GM12878 (cell line): Measurements from ENCODE around the gene MBD6. TPM values are rescaled to one million over a fixed set of nuclear protein-coding genes. Genes with fewer than 3 reads are reported as not detected.

Experiments used
- ATAC-seq: fragments of 200-7000 bp; cut with Tn5 transposase; 3 replicates; pipeline ENCODE4 v1.9.1; 2020; ENCODE audit warnings: mild to moderate bottlenecking, moderate library complexity
- BruUV-seq: library from RNA; stranded (reverse); fragments of 400-500 nt; replicated peaks from 2 replicates; lab custom pipeline; 2021; lab: Mats Ljungman, UMichigan
- CTCF ChIA-PET: fragments of 300-600 bp; sonication (Branson Sonifier 250); formaldehyde crosslinking; extraction: SDS; loops from one replicate; lab custom pipeline; 2021; ENCODE audit warnings: inconsistent platforms; lab: Yijun Ruan, JAX
- POLR2A ChIA-PET: fragments of 350-600 bp; formaldehyde crosslinking; extraction: SDS; loops from one replicate; lab custom pipeline; 2021; ENCODE audit warnings: inconsistent platforms; lab: Charles Lee
- RAD21 ChIA-PET: fragments of 300-600 bp; sonication (Branson Sonifier 250); formaldehyde crosslinking; loops from one replicate; lab custom pipeline; 2023; ENCODE audit warnings: antibody characterized with exemption; ENCODE audit not compliant: unreplicated experiment; lab: Charles Lee
- SMC1A ChIA-PET: fragments of 300-600 bp; sonication (Branson Sonifier 250); formaldehyde crosslinking; loops from one replicate; lab custom pipeline; 2023; ENCODE audit not compliant: unreplicated experiment, uncharacterized antibody; lab: Charles Lee
- DNase-seq: peaks from one replicate; pipeline ENCODE4 v3.0.0-alpha.2; 2011; ENCODE audit warnings: low read depth, low spot score
- FAIRE-seq: peaks from 3 replicates; lab custom pipeline; 2011; peaks lifted over from hg19 to GRCh38; lab: Jason Lieb, UNC
- H2AFZ ChIP-seq: 2 replicates; pipeline ENCODE4 v1.6.0; 2011; ENCODE audit warnings: low read depth, low read length, control low read depth; ENCODE audit not compliant: control insufficient read depth
- H3K27ac ChIP-seq: 2 replicates; pipeline ENCODE4 v1.5.1; 2011; ENCODE audit warnings: control low read depth; ENCODE audit not compliant: control insufficient read depth, insufficient read depth
- H3K27me3 ChIP-seq, 2 experiments: replicated peaks in 1 of 2; 2 replicates each; pipeline versions ENCODE4 v1.6.0 to v1.6.1; 2011; ENCODE audit warnings: low read length in 1 of 2; ENCODE audit not compliant: control insufficient read depth in 2 of 2, insufficient read depth in 2 of 2
- H3K36me3 ChIP-seq, 2 experiments: 2 replicates each; pipeline ENCODE4 v1.5.1; 2011; ENCODE audit warnings: low read length in 1 of 2; ENCODE audit not compliant: control insufficient read depth in 2 of 2, insufficient read depth in 2 of 2
- H3K4me1 ChIP-seq: 2 replicates; pipeline ENCODE4 v1.6.1; 2011; ENCODE audit warnings: mild to moderate bottlenecking, low read length, moderate library complexity, mixed read lengths; ENCODE audit not compliant: control insufficient read depth, insufficient read depth
- H3K4me2 ChIP-seq: 2 replicates; pipeline ENCODE4 v1.6.0; 2011; ENCODE audit warnings: control low read depth; ENCODE audit not compliant: control insufficient read depth, insufficient read depth
- H3K4me3 ChIP-seq: fragments of 200-600 bp; sonication (generic); 2 replicates; pipeline ENCODE4 v1.5.1; 2016
- H3K79me2 ChIP-seq: 2 replicates; pipeline ENCODE4 v1.6.0; 2011; ENCODE audit warnings: low read length; ENCODE audit not compliant: control insufficient read depth, insufficient read depth
- H3K9ac ChIP-seq: 2 replicates; pipeline ENCODE4 v1.8.0; 2011; ENCODE audit warnings: low read length, control low read depth, mixed read lengths; ENCODE audit not compliant: control insufficient read depth, insufficient read depth
- H3K9me3 ChIP-seq: replicated peaks from 3 replicates; pipeline ENCODE4 v1.5.1; 2011; ENCODE audit warnings: mild to moderate bottlenecking, low read length; ENCODE audit not compliant: control insufficient read depth, insufficient read depth
- H4K20me1 ChIP-seq: 2 replicates; pipeline ENCODE4 v1.6.0; 2011; ENCODE audit not compliant: control insufficient read depth, insufficient read depth
- KDM1A ChIP-seq: fragments of 200-600 bp; sonication (generic); IDR thresholded peaks from 2 replicates; pipeline ENCODE4 v1.6.1; 2016; ENCODE audit warnings: borderline replicate concordance
- TBL1XR1 ChIP-seq: IDR thresholded peaks from 2 replicates; pipeline ENCODE4 v1.6.1; 2012; ENCODE audit warnings: low read depth, low read length, improper control_type of control experiment
- TCF7 ChIP-seq: IDR thresholded peaks from 2 replicates; pipeline ENCODE4 v1.6.1; 2014; ENCODE audit warnings: antibody characterized with exemption, borderline replicate concordance
- ZBED1 ChIP-seq: IDR thresholded peaks from 2 replicates; pipeline ENCODE4 v1.6.1; 2016; ENCODE audit warnings: borderline replicate concordance
- WGBS: methylation state at CpG from one replicate; pipeline ENCODE4 v1.1.6; 2016; ENCODE audit warnings: low lambda C conversion rate; ENCODE audit not compliant: insufficient replicate concordance, insufficient coverage; ENCODE audit errors: missing lambda C conversion rate; 5-methylcytosine and 5-hydroxymethylcytosine counted together
- in situ Hi-C: fragments of 300-500 bp; cut with MboI; formaldehyde crosslinking; loops from 9 replicates; pipeline ENCODE4 v1.14.3; 2018; ENCODE audit warnings: mixed read lengths
- intact Hi-C: fragments of 100-400 bp; cut with micrococcal nuclease; formaldehyde crosslinking; loops from one replicate; pipeline ENCODE4 v1.14.2; 2022; ENCODE audit not compliant: unreplicated experiment
- polyA plus RNA-seq, 11 experiments: library from polyadenylated mRNA; depleted of rRNA in 4 of 11; unstranded in 6 of 11; stranded (reverse) in 5 of 11; fragments of >200 nt; fragmentation: Nextera tagmentation in 4 of 11; fragmentation: Illumina TruSeq in 1 of 11; extraction: Ambion mirVana in 4 of 11; extraction: Trizol in 1 of 11; gene quantifications; 1 replicate in 1 of 11; 2 replicates in 10 of 11; pipeline versions ENCODE4 v1.2.1 to v1.2.3, GENCODE V29; 2011 to 2016; ENCODE audit warnings: inconsistent platforms in 2 of 11, missing spikeins in 2 of 11, low read depth in 1 of 11
- total RNA-seq, 4 experiments: library from RNA; depleted of rRNA in 3 of 4; stranded (reverse); fragments of >200 nt in 3 of 4; fragmentation: Illumina TruSeq in 1 of 4; extraction: Trizol in 1 of 4; gene quantifications; 2 replicates each; pipeline versions ENCODE4 v1.2.1 to v1.2.3, GENCODE V29; 2013 to 2021
- TF ChIP-seq, protein P1 (sequence below): fragments of 450-650 bp; IDR thresholded peaks from 2 replicates; pipeline ENCODE4 v1.6.1; 2017; ENCODE audit warnings: mild to moderate bottlenecking, moderate library complexity

The MBD6 gene
- total and polyA plus RNA-seq, 10 of the 15 experiments (the other 5 are each of a cell fraction or from before 2014, with no cell fraction given): 1.5 to 52.7 (median 6.8) TPM

DNA sequence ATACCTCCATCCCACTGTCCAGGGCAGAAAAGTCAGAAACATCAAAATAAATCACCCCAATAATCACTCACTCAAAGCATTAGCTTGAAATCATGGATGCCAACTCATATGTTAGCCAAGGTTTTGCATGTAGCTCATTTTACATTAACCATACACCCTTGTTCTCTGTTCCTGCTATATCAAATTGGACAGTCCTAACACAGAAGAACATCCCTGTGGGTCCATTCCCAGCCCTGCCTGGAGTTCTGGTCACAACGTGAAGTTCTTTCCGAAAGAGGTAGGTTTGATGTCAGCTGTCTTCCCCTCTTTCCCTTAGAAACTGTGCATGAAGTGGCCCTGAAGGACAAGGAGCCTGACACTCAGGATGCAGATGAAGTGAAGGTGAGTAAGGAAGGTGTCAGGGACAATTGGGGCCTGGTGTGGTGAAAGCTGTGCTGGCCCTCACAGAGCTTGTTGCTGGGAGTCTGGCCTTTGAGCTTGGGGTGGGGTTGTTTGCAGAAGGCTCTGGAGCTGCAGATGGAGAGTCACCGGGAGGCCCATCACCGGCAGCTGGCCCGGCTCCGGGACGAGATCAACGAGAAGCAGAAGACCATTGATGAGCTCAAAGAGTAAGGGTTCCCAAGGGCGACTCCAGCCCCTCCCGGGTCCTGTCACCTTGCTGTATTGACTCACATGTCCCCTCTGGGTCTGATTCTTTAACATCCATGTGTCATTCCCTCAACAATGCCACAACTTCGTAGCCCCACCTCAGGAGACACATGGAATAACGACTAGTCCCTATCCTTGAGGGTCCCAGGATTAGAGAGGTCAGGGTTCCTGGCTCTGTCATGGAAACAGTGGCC, 53.4 kb downstream of the MBD6 start:
- no TSS peak for BruUV-seq
- ChIA-PET SMC1A (interaction anchor here (1.0 to 1.8 kb wide), 4 partner anchors 30 to 46 kb away, joined by 3 to 6 read pairs (median 4); no protein-coding TSS in a partner anchor), POLR2A (interaction anchor here (0.6 to 0.8 kb wide), 2 partner anchors 14 to 28 kb away, joined by 3 read pairs; partner anchors contain the start of gene DTX3), CTCF (interaction anchor here (0.6 to 2.0 kb wide), 7 partner anchors 9 to 170 kb away, joined by 3 to 7 read pairs (median 3); no protein-coding TSS in a partner anchor), RAD21 (interaction anchor here (1.3 kb wide), 1 partner anchor 117 kb away, joined by 5 read pairs; no protein-coding TSS in a partner anchor)
- Histone ChIP-seq H3K4me1 (no peaks in the 10 kb centered on the region), H3K9me3 (no peaks in the 10 kb centered on the region), H4K20me1 (no peaks in the 10 kb centered on the region), H3K4me2 (no peak overlapping the region), H3K9ac (no peak overlapping the region), H3K4me3 (no peak overlapping the region), H3K79me2 (no peaks in the 10 kb centered on the region), H3K36me3 (no peaks in the 10 kb centered on the region), H2AFZ (no peak overlapping the region), H3K27me3 (no peaks in the 10 kb centered on the region; a peak in 2 of 4 replicates), H3K27ac (no peak overlapping the region)
- intact Hi-C loops (no loop called here), in situ Hi-C loops (no loop called here)
- DNase-seq (no peak), FAIRE-seq (no peak), ATAC-seq (no peak)
- TF ChIP-seq TCF7: no peak
- TF ChIP-seq, protein P1, sequence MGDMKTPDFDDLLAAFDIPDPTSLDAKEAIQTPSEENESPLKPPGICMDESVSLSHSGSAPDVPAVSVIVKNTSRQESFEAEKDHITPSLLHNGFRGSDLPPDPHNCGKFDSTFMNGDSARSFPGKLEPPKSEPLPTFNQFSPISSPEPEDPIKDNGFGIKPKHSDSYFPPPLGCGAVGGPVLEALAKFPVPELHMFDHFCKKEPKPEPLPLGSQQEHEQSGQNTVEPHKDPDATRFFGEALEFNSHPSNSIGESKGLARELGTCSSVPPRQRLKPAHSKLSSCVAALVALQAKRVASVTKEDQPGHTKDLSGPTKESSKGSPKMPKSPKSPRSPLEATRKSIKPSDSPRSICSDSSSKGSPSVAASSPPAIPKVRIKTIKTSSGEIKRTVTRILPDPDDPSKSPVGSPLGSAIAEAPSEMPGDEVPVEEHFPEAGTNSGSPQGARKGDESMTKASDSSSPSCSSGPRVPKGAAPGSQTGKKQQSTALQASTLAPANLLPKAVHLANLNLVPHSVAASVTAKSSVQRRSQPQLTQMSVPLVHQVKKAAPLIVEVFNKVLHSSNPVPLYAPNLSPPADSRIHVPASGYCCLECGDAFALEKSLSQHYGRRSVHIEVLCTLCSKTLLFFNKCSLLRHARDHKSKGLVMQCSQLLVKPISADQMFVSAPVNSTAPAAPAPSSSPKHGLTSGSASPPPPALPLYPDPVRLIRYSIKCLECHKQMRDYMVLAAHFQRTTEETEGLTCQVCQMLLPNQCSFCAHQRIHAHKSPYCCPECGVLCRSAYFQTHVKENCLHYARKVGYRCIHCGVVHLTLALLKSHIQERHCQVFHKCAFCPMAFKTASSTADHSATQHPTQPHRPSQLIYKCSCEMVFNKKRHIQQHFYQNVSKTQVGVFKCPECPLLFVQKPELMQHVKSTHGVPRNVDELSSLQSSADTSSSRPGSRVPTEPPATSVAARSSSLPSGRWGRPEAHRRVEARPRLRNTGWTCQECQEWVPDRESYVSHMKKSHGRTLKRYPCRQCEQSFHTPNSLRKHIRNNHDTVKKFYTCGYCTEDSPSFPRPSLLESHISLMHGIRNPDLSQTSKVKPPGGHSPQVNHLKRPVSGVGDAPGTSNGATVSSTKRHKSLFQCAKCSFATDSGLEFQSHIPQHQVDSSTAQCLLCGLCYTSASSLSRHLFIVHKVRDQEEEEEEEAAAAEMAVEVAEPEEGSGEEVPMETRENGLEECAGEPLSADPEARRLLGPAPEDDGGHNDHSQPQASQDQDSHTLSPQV: no peak
- TF ChIP-seq TBL1XR1: no peak
- no peak for TF ChIP-seq ZBED1
- no peak for TF ChIP-seq KDM1A
- 51% methylated on average over 12 of the region's 12 CpGs for WGBS
